Naive B cell (primary cell): ENCODE results near the gene LMO7. TPM values are rescaled to one million over a fixed set of nuclear protein-coding genes. Genes with fewer than 3 reads are reported as not detected.
A peak's percentile ranks its signal among the peaks of the same experiment; 100 is the strongest.

ENCODE experiments used
- ATAC-seq, 2 donors: fragments of 150-1000 bp; cut with Tn5 transposase; 2 replicates each; pipeline ENCODE4 v1.10.0; 2021; ENCODE audit warnings: low read depth in 2 of 2, mild to moderate bottlenecking in 2 of 2, moderate library complexity in 2 of 2
- DNase-seq: peaks from one replicate; pipeline ENCODE4 v3.0.0; 2022
- H3K27ac Mint-ChIP-seq, 6 donors: one replicate each; pipeline ENCODE4 v1.8.0; 2020 to 2022; ENCODE audit warnings: mild to moderate bottlenecking in 6 of 6, mixed read lengths in 6 of 6, moderate library complexity in 5 of 6, inconsistent platforms in 2 of 6
- H3K27me3 Mint-ChIP-seq, 3 donors: one replicate each; pipeline ENCODE4 v1.8.0; 2021 to 2022; ENCODE audit warnings: mixed read lengths in 3 of 3, mild to moderate bottlenecking in 1 of 3
- H3K36me3 Mint-ChIP-seq, 2 donors: one replicate each; pipeline ENCODE4 v1.8.0; 2020 to 2022; ENCODE audit warnings: mixed read lengths in 2 of 2, inconsistent platforms in 1 of 2, mild to moderate bottlenecking in 1 of 2
- H3K4me1 Mint-ChIP-seq, 3 donors: one replicate each; pipeline ENCODE4 v1.8.0; 2020 to 2022; ENCODE audit warnings: mixed read lengths in 3 of 3, inconsistent platforms in 1 of 3, mild to moderate bottlenecking in 1 of 3, moderate library complexity in 1 of 3
- H3K4me3 Mint-ChIP-seq, 8 donors: one replicate each; pipeline ENCODE4 v1.8.0; 2020 to 2022; ENCODE audit warnings: mild to moderate bottlenecking in 8 of 8, mixed read lengths in 8 of 8, moderate library complexity in 8 of 8, inconsistent platforms in 2 of 8
- H3K9me3 Mint-ChIP-seq, 7 donors: one replicate each; pipeline ENCODE4 v1.8.0; 2020 to 2022; ENCODE audit warnings: mixed read lengths in 7 of 7, mild to moderate bottlenecking in 5 of 7, inconsistent platforms in 2 of 7, moderate library complexity in 1 of 7
- polyA plus RNA-seq, 6 donors: library from polyadenylated mRNA; unstranded; fragments of 300-500 nt; fragmentation: Illumina TruSeq; gene quantifications; one replicate each; pipeline ENCODE4 v1.2.3, GENCODE V29; 2021; ENCODE audit warnings: low read depth in 6 of 6

The LMO7 gene
- polyA plus RNA-seq, 6 donors from 2014 or later: 6.8 to 9.6 (median 9.4) TPM; not detected in 1

- Mint-ChIP-seq H3K4me3 (no peak overlapping the region), H3K9me3 (no peaks in the 10 kb centered on the region), H3K27me3 (peaks cover 5 to 27% (median 21%) of the 10 kb centered on the region in 3 donors), H3K36me3 (no peaks in the 10 kb centered on the region), H3K27ac (peak overlapping the region in 1 of 6 donors; percentile 6), H3K4me1 (peaks cover 0 to 5% (median 2%) of the 10 kb centered on the region in 3 donors)
- DNase-seq: no peak
- ATAC-seq: no peak
Observed at GRCh38 chr13:75873494-75873893, 237.4 kb downstream of the LMO7 start.

- H3K9me3 Mint-ChIP-seq: no peaks in the 10 kb centered on the region
- no peak overlapping the region for H3K27ac Mint-ChIP-seq
- H3K27me3 Mint-ChIP-seq: peaks cover 5 to 27% (median 21%) of the 10 kb centered on the region in 3 donors
- H3K36me3 Mint-ChIP-seq: no peaks in the 10 kb centered on the region
- H3K4me1 Mint-ChIP-seq: peaks cover 0 to 5% (median 2%) of the 10 kb centered on the region in 3 donors
- ATAC-seq (no peak), DNase-seq (no peak)
- no peak overlapping the region for H3K4me3 Mint-ChIP-seq
Observed at GRCh38 chr13:75875450-75875849, 239.3 kb downstream of the LMO7 start.

DNA sequence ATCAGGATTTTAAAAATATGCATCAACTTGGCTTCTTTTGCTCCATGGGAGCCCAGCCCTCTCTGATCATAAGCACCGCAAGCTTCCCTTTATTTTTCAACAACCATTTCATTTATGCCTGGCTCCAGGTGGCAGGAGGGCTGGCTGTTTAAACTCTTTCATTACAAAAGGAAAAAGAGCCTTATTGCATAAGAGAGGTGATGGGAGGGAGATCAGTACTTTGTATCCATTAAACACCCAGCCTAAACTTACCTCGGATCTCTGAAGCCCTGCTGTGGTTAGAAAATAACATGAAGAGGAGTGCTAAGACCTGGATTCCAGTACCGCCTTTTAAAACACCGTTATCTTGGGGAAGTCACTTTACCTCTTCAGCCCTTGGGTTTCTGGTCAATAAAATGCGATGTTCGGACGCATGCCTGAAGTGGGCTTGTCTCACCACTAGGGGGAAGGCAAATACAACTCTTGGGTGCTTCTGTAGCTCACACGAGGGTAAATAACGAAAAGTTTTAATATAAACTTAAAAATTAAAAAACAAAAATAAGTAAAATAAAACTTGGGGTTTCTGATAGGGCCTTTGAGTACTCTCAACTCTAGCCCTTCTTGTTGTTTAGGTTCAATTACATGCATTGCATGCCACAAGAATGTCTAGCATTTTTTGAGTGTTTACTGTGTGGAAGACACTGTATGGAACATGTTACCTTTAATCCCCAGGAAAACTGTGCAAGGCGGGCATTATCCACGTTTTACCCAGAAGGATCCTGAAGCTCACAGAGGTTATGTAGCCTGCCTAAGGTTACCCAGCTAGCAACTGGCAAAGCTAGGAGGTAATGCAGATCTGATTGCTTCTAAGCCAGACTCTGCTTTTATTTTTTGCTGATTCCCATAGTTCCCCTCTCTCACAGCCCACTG lies 240.3 kb downstream of the LMO7 start:
- H3K4me1 Mint-ChIP-seq: peaks cover 0 to 5% (median 2%) of the 10 kb centered on the region in 3 donors
- DNase-seq (peak; percentile 38), ATAC-seq (peak; percentile 73 to 84)
- H3K27ac Mint-ChIP-seq: no peak overlapping the region
- H3K9me3 Mint-ChIP-seq: no peaks in the 10 kb centered on the region
- H3K36me3 Mint-ChIP-seq: no peaks in the 10 kb centered on the region
- H3K27me3 Mint-ChIP-seq: peaks cover under 1 to 21% (median 15%) of the 10 kb centered on the region in 3 donors
- H3K4me3 Mint-ChIP-seq: no peak overlapping the region

DNA sequence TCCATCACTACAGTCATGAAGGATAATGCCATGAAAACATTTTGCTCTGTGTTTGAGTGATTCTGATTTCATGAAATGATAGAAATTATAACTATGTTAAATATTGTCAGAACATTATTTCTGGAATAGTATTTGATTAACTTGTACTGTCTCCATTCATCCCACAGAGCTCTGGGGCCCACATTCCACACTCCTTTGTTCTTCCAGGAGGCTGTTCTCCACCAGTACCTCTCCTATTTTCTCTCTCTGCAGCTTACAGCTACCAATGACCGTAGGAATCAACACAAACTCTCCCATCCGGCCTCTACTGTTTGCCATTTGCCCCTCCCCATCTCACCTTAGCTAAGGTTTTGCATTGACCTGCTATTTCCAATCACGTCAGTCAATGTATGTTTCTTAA lies 240.9 kb downstream of the LMO7 start:
- H3K9me3 Mint-ChIP-seq: no peaks in the 10 kb centered on the region
- no peak overlapping the region for H3K27ac Mint-ChIP-seq
- no peak overlapping the region for H3K4me3 Mint-ChIP-seq
- no peak for ATAC-seq
- peaks cover 0 to 19% (median 15%) of the 10 kb centered on the region in 3 donors for H3K27me3 Mint-ChIP-seq
- no peak for DNase-seq
- peaks cover 0 to 5% (median 2%) of the 10 kb centered on the region in 3 donors for H3K4me1 Mint-ChIP-seq
- H3K36me3 Mint-ChIP-seq: no peaks in the 10 kb centered on the region

- DNase-seq (no peak), ATAC-seq (no peak)
- H3K36me3 Mint-ChIP-seq: no peaks in the 10 kb centered on the region
- no peak overlapping the region for H3K4me3 Mint-ChIP-seq
- H3K27me3 Mint-ChIP-seq: peaks cover 0 to 19% (median 17%) of the 10 kb centered on the region in 3 donors
- no peaks in the 10 kb centered on the region for H3K9me3 Mint-ChIP-seq
- no peak overlapping the region for H3K27ac Mint-ChIP-seq
- peaks cover 0 to 5% (median 2%) of the 10 kb centered on the region in 3 donors for H3K4me1 Mint-ChIP-seq
Observed at GRCh38 chr13:75879656-75880055, 243.5 kb downstream of the LMO7 start.

GRCh38 chr13:75881109-75881775 lies 245.1 kb downstream of the LMO7 start:
- Mint-ChIP-seq H3K4me3 (no peak overlapping the region), H3K4me1 (peaks cover 0 to 2% (median 2%) of the 10 kb centered on the region in 3 donors), H3K9me3 (no peaks in the 10 kb centered on the region), H3K36me3 (no peaks in the 10 kb centered on the region), H3K27ac (no peak overlapping the region), H3K27me3 (peaks cover 0 to 23% (median 19%) of the 10 kb centered on the region in 3 donors)
- ATAC-seq (no peak), DNase-seq (no peak)

DNA sequence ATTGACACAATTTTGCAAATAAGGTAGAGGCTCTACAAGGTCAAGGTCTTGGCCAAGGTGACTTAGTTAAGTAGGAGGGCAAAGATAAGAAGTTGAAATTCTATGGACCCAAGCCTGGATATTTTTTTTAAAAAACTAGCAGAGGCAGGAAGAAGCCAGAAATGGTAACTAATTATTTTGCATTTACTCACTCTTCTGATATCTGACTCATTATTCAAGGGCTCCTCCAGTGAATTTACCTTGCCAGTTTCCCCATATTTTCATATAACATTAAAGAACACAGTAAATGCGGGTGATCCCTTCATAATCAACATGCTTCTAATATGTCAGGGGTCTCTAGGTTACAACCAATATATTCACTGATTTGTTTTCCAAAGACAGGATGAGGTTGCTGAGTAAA lies 246.1 kb downstream of the LMO7 start:
- no peak for ATAC-seq
- Mint-ChIP-seq H3K9me3 (no peaks in the 10 kb centered on the region), H3K4me3 (no peak overlapping the region), H3K27me3 (peaks cover 0 to 20% (median 16%) of the 10 kb centered on the region in 3 donors), H3K4me1 (no peaks in the 10 kb centered on the region), H3K27ac (no peak overlapping the region), H3K36me3 (no peaks in the 10 kb centered on the region)
- no peak for DNase-seq

DNA sequence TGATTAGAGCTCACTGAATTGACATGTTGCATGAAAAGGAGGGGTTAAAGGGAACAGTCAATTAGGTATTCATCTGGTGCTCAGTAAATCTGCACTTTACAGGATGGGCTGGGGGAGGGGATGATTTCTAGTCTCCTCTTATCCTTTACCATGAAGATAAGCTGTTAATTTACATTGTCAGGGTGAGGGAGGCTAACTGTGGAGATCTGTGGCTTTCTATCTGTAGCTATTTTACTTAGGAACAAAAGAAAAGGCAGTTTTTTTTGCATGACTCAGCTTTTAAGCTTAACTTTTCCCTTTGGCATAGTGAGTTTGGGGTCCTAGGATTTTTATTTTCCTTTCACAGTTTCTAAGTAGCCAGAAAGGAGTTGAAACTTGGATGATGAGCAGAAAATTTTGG lies 253.3 kb downstream of the LMO7 start:
- ATAC-seq: no peak
- no peaks in the 10 kb centered on the region for H3K4me1 Mint-ChIP-seq

GRCh38 chr13:75895168-75895567 lies 259.0 kb downstream of the LMO7 start:
- Mint-ChIP-seq H3K27me3 (peaks cover 0 to 9% (median 4%) of the 10 kb centered on the region in 3 donors), H3K4me1 (no peaks in the 10 kb centered on the region), H3K36me3 (no peaks in the 10 kb centered on the region), H3K27ac (no peak overlapping the region), H3K9me3 (peaks cover 0 to 6% (median 0%) of the 10 kb centered on the region in 7 donors), H3K4me3 (no peak overlapping the region)
- DNase-seq: no peak
- no peak for ATAC-seq

More for the DNA sequence above, 253.3 kb downstream of the LMO7 start:
- no peak for DNase-seq
- Mint-ChIP-seq H3K9me3 (no peaks in the 10 kb centered on the region), H3K27ac (no peak overlapping the region), H3K4me3 (no peak overlapping the region), H3K36me3 (no peaks in the 10 kb centered on the region), H3K27me3 (peaks cover 0 to 35% (median 13%) of the 10 kb centered on the region in 3 donors)

DNA sequence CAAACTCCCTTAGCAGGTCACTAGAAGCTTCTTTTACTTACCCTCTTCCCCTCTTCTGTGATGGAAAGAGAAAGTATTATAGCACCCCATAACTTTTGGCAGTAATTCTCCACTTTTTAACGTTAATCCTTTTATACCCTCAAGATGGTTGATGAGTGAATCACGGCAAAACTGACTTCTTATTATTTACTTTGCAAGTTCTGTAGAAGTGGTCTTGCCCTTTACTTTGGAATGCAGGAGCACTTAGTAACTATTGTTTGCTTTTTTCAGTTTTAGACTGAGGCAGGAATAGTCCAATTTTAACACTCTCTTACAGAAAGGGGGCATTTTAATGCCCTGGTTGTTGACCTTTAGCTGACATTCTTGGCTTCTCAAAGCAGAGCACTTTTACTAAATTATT lies 260.1 kb downstream of the LMO7 start:
- Mint-ChIP-seq H3K27me3 (peaks cover 0 to 9% (median 6%) of the 10 kb centered on the region in 3 donors), H3K9me3 (peaks cover 0 to 7% (median 5%) of the 10 kb centered on the region in 7 donors), H3K27ac (no peak overlapping the region), H3K36me3 (no peaks in the 10 kb centered on the region), H3K4me1 (no peaks in the 10 kb centered on the region), H3K4me3 (no peak overlapping the region)
- no peak for DNase-seq
- no peak for ATAC-seq

- H3K9me3 Mint-ChIP-seq: peaks cover 0 to 12% (median 5%) of the 10 kb centered on the region in 7 donors
- DNase-seq (no peak), ATAC-seq (no peak)
- H3K4me3 Mint-ChIP-seq: no peak overlapping the region
- no peak overlapping the region for H3K27ac Mint-ChIP-seq
- H3K27me3 Mint-ChIP-seq: peaks cover 0 to 6% (median 0%) of the 10 kb centered on the region in 3 donors
- no peaks in the 10 kb centered on the region for H3K36me3 Mint-ChIP-seq
- no peaks in the 10 kb centered on the region for H3K4me1 Mint-ChIP-seq
Observed at GRCh38 chr13:75897386-75897785, 261.3 kb downstream of the LMO7 start.

GRCh38 chr13:75901501-75901900 lies 265.4 kb downstream of the LMO7 start:
- ATAC-seq: no peak
- H3K4me1 Mint-ChIP-seq: no peaks in the 10 kb centered on the region
- no peak for DNase-seq
- H3K27me3 Mint-ChIP-seq: peaks cover 0 to 6% (median 0%) of the 10 kb centered on the region in 3 donors
- no peak overlapping the region for H3K27ac Mint-ChIP-seq
- no peaks in the 10 kb centered on the region for H3K36me3 Mint-ChIP-seq
- no peak overlapping the region for H3K4me3 Mint-ChIP-seq
- peaks cover 0 to 12% (median 5%) of the 10 kb centered on the region in 7 donors for H3K9me3 Mint-ChIP-seq

DNA sequence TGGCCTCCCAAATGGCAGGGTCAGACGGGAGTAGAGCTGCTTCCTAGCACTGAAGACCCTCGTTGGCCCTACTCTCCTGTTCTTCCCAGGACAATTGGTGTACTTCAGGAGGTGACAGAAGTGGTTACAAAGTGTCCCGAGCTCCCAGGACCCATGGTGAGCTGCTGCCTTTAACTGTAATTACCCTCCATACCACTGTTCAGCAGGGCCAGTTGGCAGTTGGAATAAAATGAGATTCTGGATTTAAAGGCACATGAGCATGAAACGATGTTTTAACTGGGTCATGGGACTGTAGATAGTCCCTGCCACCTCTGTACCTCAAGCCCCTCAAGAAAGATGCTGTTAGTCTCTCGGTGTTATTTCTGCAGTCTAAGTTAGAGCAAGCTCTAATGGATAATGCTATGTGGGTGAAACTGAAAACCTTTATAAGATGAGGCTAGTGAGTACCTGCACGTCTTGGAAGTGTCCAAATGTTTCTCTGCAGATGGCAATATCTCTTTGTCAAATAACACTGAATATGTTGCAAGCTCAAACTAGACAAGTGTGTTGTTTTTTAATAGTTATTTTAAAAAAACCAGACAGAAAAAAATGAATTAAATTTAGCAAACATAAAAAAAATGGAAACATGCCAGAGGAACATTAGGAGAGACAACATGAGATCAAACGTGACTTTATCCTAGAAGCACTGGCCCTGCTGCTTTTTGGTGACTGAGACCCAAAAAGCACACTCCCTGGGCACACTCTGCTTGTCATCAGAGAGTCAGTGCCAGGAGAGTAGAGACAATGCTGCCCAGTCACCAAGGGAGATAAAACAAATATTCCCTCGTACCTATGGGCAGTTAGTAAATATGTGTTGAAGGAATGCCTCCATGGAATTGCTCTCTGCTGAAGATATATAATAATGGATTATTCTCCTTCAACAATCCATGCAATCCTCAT lies 266.3 kb downstream of the LMO7 start:
- no peak overlapping the region for H3K4me3 Mint-ChIP-seq
- no peaks in the 10 kb centered on the region for H3K36me3 Mint-ChIP-seq
- H3K9me3 Mint-ChIP-seq: peaks cover 0 to 12% (median 5%) of the 10 kb centered on the region in 7 donors
- H3K27me3 Mint-ChIP-seq: peaks cover 0 to 6% (median 0%) of the 10 kb centered on the region in 3 donors
- ATAC-seq (no peak), DNase-seq (no peak)
- H3K27ac Mint-ChIP-seq: no peak overlapping the region
- H3K4me1 Mint-ChIP-seq: no peaks in the 10 kb centered on the region
